Ishikawa (cell line): ENCODE results near the gene FHIT.

ENCODE experiments used
- FOXM1 ChIP-seq: IDR thresholded peaks from 2 replicates; pipeline ENCODE4 v1.6.1; 2012; ENCODE audit warnings: low read depth, borderline replicate concordance
- TF ChIP-seq, protein P1 (sequence below): IDR thresholded peaks from 2 replicates; pipeline ENCODE4 v1.6.1; 2012

DNA sequence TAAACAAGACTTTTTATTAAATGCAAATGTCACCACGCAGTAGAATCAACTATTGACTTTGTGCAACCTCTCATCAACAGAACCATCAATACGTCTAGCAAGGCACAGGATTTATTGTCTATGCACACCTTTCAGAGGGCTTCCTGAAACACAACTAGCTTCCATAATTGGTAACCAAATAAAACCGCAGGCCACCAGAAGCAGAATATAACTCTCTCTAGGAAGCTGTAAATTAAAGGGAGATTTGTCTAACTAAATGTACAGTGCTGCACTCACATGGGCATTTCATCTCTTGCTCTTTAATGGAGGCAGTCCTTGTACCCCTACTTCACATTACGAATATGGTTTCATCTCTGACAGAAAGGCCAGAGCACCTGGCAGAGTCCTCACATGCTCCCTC, 93.0 kb downstream of the FHIT start:
- no peak for TF ChIP-seq FOXM1
- TF ChIP-seq, protein P1, sequence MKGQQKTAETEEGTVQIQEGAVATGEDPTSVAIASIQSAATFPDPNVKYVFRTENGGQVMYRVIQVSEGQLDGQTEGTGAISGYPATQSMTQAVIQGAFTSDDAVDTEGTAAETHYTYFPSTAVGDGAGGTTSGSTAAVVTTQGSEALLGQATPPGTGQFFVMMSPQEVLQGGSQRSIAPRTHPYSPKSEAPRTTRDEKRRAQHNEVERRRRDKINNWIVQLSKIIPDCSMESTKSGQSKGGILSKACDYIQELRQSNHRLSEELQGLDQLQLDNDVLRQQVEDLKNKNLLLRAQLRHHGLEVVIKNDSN, result no peak
